GM19372 (cell line): Measurements from ENCODE around the gene PTPN3.
A peak's percentile ranks its signal among the peaks of the same experiment; 100 is the strongest.

ENCODE experiments used
- ATAC-seq: cut with Tn5 transposase; IDR thresholded peaks from one replicate; pipeline ENCODE4 v1.9.1; 2021; ENCODE audit warnings: mild to moderate bottlenecking, low read depth, moderate library complexity; ENCODE audit not compliant: unreplicated experiment

The PTPN3 gene

GRCh38 chr9:109478051-109478563 is 20.0 kb downstream of the PTPN3 start:
- ATAC-seq: no peak

- ATAC-seq: peak; percentile 89
These were observed 20.7 kb downstream of the PTPN3 start for GRCh38 chr9:109477258-109478050.

GRCh38 chr9:109476642-109477257 is 21.4 kb downstream of the PTPN3 start:
- ATAC-seq: no peak

DNA sequence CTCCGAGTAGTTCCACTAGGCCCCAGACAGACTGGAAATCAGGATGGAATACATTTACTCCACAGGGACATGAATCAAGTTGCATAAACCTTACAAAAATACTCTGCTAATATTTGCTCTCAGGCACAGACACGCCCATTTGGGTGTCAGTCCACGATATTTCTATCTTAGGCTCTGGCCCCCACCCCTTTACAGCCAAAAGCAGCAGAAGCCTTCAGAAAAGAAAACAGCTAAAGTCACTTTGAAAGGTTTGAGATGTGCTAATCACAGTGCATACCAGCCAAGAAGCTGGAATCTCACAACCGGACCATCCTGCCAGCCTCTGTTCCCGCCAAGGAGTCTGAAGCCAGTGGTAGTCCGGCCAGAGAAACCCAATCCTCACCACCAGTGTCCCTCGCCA is 22.6 kb downstream of the PTPN3 start:
- no peak for ATAC-seq

GRCh38 chr9:109474944-109475343 is 23.2 kb downstream of the PTPN3 start:
- no peak for ATAC-seq

DNA sequence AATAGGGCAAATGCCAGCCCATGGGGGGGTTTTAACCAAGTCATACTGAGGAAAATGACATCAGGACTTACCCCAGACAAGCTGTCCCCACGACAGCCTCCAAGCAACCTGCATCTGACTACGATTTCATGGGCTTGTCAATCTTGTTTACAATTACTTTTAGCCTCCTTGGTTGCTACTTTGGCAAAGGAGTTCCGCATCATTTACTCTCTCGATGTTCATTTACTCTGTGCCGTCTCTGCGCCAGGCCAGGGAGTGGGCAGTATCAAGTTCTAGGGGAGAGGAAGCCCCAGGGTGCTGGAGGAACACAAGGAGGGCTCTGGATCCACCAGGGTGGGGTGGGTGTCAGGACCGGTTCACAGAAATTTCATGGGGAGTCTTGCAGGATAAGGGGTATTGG is 23.9 kb downstream of the PTPN3 start:
- ATAC-seq: no peak

- ATAC-seq: no peak
These were observed 24.8 kb downstream of the PTPN3 start for GRCh38 chr9:109473329-109473728.

DNA sequence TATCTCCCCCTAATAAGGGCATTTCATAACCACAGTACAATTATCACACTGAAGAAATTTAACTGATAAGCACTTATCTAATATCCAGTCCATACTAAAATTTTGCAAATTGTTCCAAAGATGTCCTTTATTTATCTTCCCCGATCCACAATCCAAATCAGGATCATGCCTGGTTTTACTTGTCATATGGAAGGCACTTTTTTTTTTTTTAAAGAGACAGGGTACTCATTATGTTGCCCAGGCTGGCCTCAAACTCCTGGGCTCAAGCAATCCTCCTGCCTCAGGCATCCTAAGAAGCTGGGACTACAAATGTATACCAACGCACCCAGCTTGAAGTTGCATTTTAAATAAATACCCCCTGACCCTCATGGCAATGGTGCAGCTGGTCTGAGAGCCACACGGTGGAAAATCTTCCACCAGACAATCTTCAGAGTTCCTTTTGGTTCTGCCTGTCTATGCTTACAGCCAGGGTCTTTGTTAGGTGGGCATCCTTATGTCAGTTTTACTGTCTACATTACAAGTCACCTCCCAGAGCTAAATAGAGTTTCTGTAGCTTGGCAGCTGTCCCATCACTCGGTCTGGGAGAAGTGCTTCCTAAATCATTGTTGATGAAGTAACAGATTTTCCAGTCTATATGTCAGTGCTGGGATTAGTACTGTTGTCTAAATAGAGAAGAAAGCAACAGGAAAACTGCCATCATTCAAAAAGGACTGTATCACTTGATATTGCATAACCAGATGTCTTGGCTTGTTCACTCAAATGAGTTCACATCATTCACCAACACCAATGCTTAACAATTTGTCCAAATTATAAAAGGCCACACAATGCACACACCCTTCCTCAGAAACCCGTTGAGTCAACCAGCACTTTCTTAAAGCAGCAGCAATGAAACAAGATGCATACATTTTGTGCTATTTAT is 26.4 kb downstream of the PTPN3 start:
- ATAC-seq: no peak

- ATAC-seq: peak; percentile 94
These were observed 28.3 kb downstream of the PTPN3 start for GRCh38 chr9:109469646-109470358.

DNA sequence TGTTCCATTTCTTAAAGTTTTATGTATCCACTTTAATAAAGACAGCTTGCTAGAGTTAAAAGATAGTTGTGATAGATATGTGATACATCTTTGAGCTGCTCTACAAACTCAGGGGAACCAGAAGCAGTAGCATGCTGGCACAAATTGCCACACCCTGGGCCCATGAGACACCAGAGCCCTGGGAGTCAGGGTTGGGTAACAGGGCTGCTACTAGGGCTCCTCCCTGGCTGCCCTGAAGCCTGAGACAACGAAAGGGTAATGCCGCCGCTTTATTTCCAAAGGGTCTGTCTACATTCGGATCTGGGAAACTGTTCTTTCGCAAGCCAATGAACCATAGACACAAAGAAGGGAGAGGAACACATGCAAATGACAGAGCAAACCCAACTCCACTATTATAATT is 29.2 kb downstream of the PTPN3 start:
- ATAC-seq: no peak

DNA sequence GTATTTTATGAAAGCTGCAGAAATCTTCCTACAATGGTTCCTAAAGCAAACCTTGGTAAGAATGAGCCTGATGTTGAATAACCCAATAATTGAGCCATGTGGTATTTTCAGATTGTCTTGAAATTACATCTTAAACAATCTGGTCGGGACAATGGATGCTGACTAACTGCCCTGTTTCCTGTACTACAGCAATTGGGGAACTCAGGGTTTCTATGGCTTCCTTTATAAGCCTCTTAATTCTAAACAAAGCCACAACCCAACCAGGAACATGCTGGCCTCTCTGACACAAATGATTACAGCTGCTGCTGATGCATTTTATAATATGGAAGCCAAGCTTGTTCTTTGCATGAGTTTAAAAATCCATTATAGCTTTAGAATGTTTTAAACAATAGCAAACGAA is 30.2 kb downstream of the PTPN3 start:
- ATAC-seq: no peak

GRCh38 chr9:109466623-109467590 is 31.2 kb downstream of the PTPN3 start:
- ATAC-seq: no peak

- no peak for ATAC-seq
These were observed 34.0 kb downstream of the PTPN3 start for GRCh38 chr9:109463924-109464625.

- ATAC-seq: no peak
These were observed 37.5 kb downstream of the PTPN3 start for GRCh38 chr9:109460576-109460975.

GRCh38 chr9:109459423-109459822 is 38.7 kb downstream of the PTPN3 start:
- ATAC-seq: no peak

DNA sequence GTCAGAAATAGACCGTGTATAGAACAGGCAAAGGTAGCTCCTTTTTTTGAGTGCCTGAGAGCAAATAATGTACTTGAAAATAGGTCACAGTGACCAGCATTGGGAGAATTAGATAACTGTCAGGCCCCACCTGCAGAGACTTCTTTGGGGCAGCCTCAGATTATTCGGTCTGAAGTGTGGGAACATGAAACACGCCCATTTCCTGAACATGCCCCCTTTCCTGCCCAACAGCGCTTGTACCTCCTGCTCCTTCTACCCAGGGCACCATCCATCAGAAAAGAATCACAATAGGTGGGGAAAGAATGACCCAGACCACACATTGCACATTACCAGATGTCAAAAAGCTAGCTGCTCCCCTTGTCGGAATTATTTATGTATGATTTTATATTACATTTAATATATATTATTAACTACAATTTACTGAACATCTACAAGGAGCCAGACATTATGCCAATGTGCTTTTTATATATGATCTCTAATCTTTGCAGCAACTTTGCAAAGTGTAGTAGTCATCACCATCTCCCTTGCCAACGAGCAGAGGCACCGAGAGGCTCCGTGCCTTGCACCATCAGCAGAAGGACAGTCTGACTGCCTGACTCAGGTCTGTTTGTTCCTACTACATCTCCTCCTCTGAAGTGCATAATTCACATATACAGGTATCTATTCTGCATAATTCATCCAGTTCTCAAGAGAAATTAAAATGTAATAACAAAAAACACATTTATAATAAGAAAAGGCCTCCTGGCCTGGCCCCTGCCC is 39.5 kb downstream of the PTPN3 start:
- no peak for ATAC-seq

GRCh38 chr9:109456811-109457210 is 41.3 kb downstream of the PTPN3 start:
- ATAC-seq: no peak

- no peak for ATAC-seq
These were observed 42.2 kb downstream of the PTPN3 start for GRCh38 chr9:109455861-109456260.
